ENCODE results near the gene ATP1B1. TPM values are rescaled to one million over a fixed set of nuclear protein-coding genes. Genes with fewer than 3 reads are reported as not detected.
"Not testable (repeated sequence)": the region's sequence is repeated elsewhere in the genome, so short reads cannot be mapped to it uniquely, and the experiment has no call there.

Gene ATP1B1
- total RNA-seq, 3 donors from 2014 or later, result 5.8 to 10.8 (median 6.2) TPM

- ATAC-seq, result no peak
- H3K27me3 Mint-ChIP-seq (ENCODE audit: low read depth), result no peaks in the 10 kb centered on the region
- H3K9me3 Mint-ChIP-seq, result no peaks in the 10 kb centered on the region
Measured at GRCh38 chr1:169149555-169150286, 43.2 kb downstream of the ATP1B1 start.

GRCh38 chr1:169150641-169151337, 44.3 kb downstream of the ATP1B1 start:
- DNase-seq, result no peak
- no peaks in the 10 kb centered on the region for H3K27me3 Mint-ChIP-seq (ENCODE audit: low read depth)
- ATAC-seq, result no peak
- no peaks in the 10 kb centered on the region for H3K4me1 Mint-ChIP-seq (ENCODE audit: low read depth)
- peaks cover 9% of the 10 kb centered on the region for H3K36me3 Mint-ChIP-seq (ENCODE audit: insufficient read depth)
- H3K4me3 Mint-ChIP-seq, result no peak overlapping the region
- H3K9me3 Mint-ChIP-seq, result no peaks in the 10 kb centered on the region

More at GRCh38 chr1:169149555-169150286, 43.2 kb downstream of the ATP1B1 start:
- no peaks in the 10 kb centered on the region for H3K4me1 Mint-ChIP-seq (ENCODE audit: low read depth)
- no peak overlapping the region for H3K4me3 Mint-ChIP-seq
- H3K36me3 Mint-ChIP-seq (ENCODE audit: insufficient read depth), result peaks cover 7% of the 10 kb centered on the region
- DNase-seq, result no peak

GRCh38 chr1:169151338-169151837, 44.9 kb downstream of the ATP1B1 start:
- DNase-seq (no peak), ATAC-seq (no peak)
- Mint-ChIP-seq H3K4me3 (no peak overlapping the region), H3K4me1 (ENCODE audit: low read depth) (no peaks in the 10 kb centered on the region), H3K36me3 (ENCODE audit: insufficient read depth) (peaks cover 9% of the 10 kb centered on the region), H3K27me3 (ENCODE audit: low read depth) (no peaks in the 10 kb centered on the region), H3K9me3 (no peaks in the 10 kb centered on the region)

GRCh38 chr1:169155675-169156074, 49.2 kb downstream of the ATP1B1 start:
- peaks cover 8% of the 10 kb centered on the region for H3K36me3 Mint-ChIP-seq (ENCODE audit: insufficient read depth)
- DNase-seq (no peak), ATAC-seq (no peak)
- no peaks in the 10 kb centered on the region for H3K9me3 Mint-ChIP-seq
- H3K27me3 Mint-ChIP-seq (ENCODE audit: low read depth), result no peaks in the 10 kb centered on the region
- H3K4me3 Mint-ChIP-seq, result no peak overlapping the region
- no peaks in the 10 kb centered on the region for H3K4me1 Mint-ChIP-seq (ENCODE audit: low read depth)

GRCh38 chr1:169156580-169156979, 50.1 kb downstream of the ATP1B1 start:
- Mint-ChIP-seq H3K4me3 (no peak overlapping the region), H3K9me3 (no peaks in the 10 kb centered on the region)

GRCh38 chr1:169160845-169161495, 54.5 kb downstream of the ATP1B1 start:
- no peak for DNase-seq
- no peaks in the 10 kb centered on the region for H3K9me3 Mint-ChIP-seq
- ATAC-seq, result no peak

More at GRCh38 chr1:169156580-169156979, 50.1 kb downstream of the ATP1B1 start:
- Mint-ChIP-seq H3K4me1 (ENCODE audit: low read depth) (no peaks in the 10 kb centered on the region), H3K36me3 (ENCODE audit: insufficient read depth) (peaks cover 4% of the 10 kb centered on the region), H3K27me3 (ENCODE audit: low read depth) (no peaks in the 10 kb centered on the region)
- DNase-seq (no peak), ATAC-seq (no peak)

GRCh38 chr1:169161496-169162194, 55.2 kb downstream of the ATP1B1 start:
- H3K27me3 Mint-ChIP-seq (ENCODE audit: low read depth), result no peaks in the 10 kb centered on the region
- H3K9me3 Mint-ChIP-seq, result no peaks in the 10 kb centered on the region
- no peak overlapping the region for H3K4me3 Mint-ChIP-seq
- ATAC-seq (no peak), DNase-seq (no peak)
- H3K36me3 Mint-ChIP-seq (ENCODE audit: insufficient read depth), result peaks cover 8% of the 10 kb centered on the region
- H3K4me1 Mint-ChIP-seq (ENCODE audit: low read depth), result peaks cover 7% of the 10 kb centered on the region

More at GRCh38 chr1:169160845-169161495, 54.5 kb downstream of the ATP1B1 start:
- Mint-ChIP-seq H3K4me3 (no peak overlapping the region), H3K27me3 (ENCODE audit: low read depth) (no peaks in the 10 kb centered on the region), H3K36me3 (ENCODE audit: insufficient read depth) (peaks cover 8% of the 10 kb centered on the region), H3K4me1 (ENCODE audit: low read depth) (peaks cover 7% of the 10 kb centered on the region)

GRCh38 chr1:169163059-169163458, 56.6 kb downstream of the ATP1B1 start:
- Mint-ChIP-seq H3K9me3 (no peaks in the 10 kb centered on the region), H3K27me3 (ENCODE audit: low read depth) (no peaks in the 10 kb centered on the region), H3K4me1 (ENCODE audit: low read depth) (peaks cover 7% of the 10 kb centered on the region), H3K36me3 (ENCODE audit: insufficient read depth) (peaks cover 13% of the 10 kb centered on the region), H3K4me3 (no peak overlapping the region)
- ATAC-seq (peak; percentile 93 to 99), DNase-seq (no peak)

- H3K4me3 Mint-ChIP-seq, result no peak overlapping the region
- peaks cover 3% of the 10 kb centered on the region for H3K36me3 Mint-ChIP-seq (ENCODE audit: insufficient read depth)
- DNase-seq, result no peak
- H3K9me3 Mint-ChIP-seq, result no peaks in the 10 kb centered on the region
- H3K27me3 Mint-ChIP-seq (ENCODE audit: low read depth), result no peaks in the 10 kb centered on the region
- H3K4me1 Mint-ChIP-seq (ENCODE audit: low read depth), result no peaks in the 10 kb centered on the region
- no peak for ATAC-seq
Measured at GRCh38 chr1:169175461-169175860, 69.0 kb downstream of the ATP1B1 start.

GRCh38 chr1:169179431-169179830, 72.9 kb downstream of the ATP1B1 start:
- not testable (repeated sequence) for H3K27me3 Mint-ChIP-seq (ENCODE audit: low read depth); H3K4me1 Mint-ChIP-seq (ENCODE audit: low read depth); ATAC-seq; DNase-seq; H3K4me3 Mint-ChIP-seq; H3K9me3 Mint-ChIP-seq; H3K36me3 Mint-ChIP-seq (ENCODE audit: insufficient read depth)

- ATAC-seq (no peak), DNase-seq (no peak)
- no peaks in the 10 kb centered on the region for H3K27me3 Mint-ChIP-seq (ENCODE audit: low read depth)
- H3K36me3 Mint-ChIP-seq (ENCODE audit: insufficient read depth), result peaks cover 6% of the 10 kb centered on the region
- H3K4me1 Mint-ChIP-seq (ENCODE audit: low read depth), result no peaks in the 10 kb centered on the region
- no peaks in the 10 kb centered on the region for H3K9me3 Mint-ChIP-seq
- no peak overlapping the region for H3K4me3 Mint-ChIP-seq
Measured at GRCh38 chr1:169180174-169180573, 73.7 kb downstream of the ATP1B1 start.

Measured in activated T-cell treated with anti-CD3 and anti-CD28 coated beads, Interleukin-2, amount 50 U/mL, for 4 hours (primary cell).